Cardiac muscle cell (in vitro differentiated cells and primary cell): ENCODE measurements around the gene GPATCH3. TPM values are rescaled to one million over a fixed set of nuclear protein-coding genes. Genes with fewer than 3 reads are reported as not detected.
A peak's percentile ranks its signal among the peaks of the same experiment; 100 is the strongest.

ENCODE experiments used
- DNase-seq, 2 donors: peaks; one replicate each; pipeline versions ENCODE4 v3.0.0 to v3.0.0-alpha.2; 2010 to 2017; ENCODE audit warnings: low read depth in 1 of 2, low spot score in 1 of 2
- H3K27ac ChIP-seq: fragments of 200-600 bp; sonication (generic); 2 replicates; pipeline ENCODE4 v1.5.1; 2016
- H3K27me3 ChIP-seq: fragments of 200-600 bp; sonication (generic); 2 replicates; pipeline ENCODE4 v1.6.0; 2016; ENCODE audit warnings: control low read depth
- H3K36me3 ChIP-seq: fragments of 200-600 bp; sonication (generic); 2 replicates; pipeline ENCODE4 v1.5.1; 2016; ENCODE audit warnings: control low read depth
- H3K4me1 ChIP-seq: fragments of 200-600 bp; sonication (generic); 2 replicates; pipeline ENCODE4 v1.8.1; 2017; ENCODE audit warnings: low read depth, mild to moderate bottlenecking, mixed run types
- H3K4me3 ChIP-seq: fragments of 200-600 bp; sonication (generic); 2 replicates; pipeline ENCODE4 v1.5.1; 2016; ENCODE audit warnings: mild to moderate bottlenecking
- H3K9me3 ChIP-seq: fragments of 200-600 bp; sonication (generic); 2 replicates; pipeline ENCODE4 v1.5.1; 2017; ENCODE audit warnings: low read depth, mild to moderate bottlenecking, control low read depth
- polyA plus RNA-seq: library from polyadenylated mRNA; unstranded; fragments of >200 nt; fragmentation: Nextera tagmentation; extraction: Ambion mirVana; gene quantifications from 2 replicates; pipeline ENCODE4 v1.2.1, GENCODE V29; 2016
- total RNA-seq: library from RNA; depleted of rRNA; stranded (reverse); fragments of >200 nt; gene quantifications from 2 replicates; pipeline ENCODE4 v1.2.3, GENCODE V29; 2016
- TF ChIP-seq, protein P1 (sequence below): IDR thresholded peaks from 2 replicates; pipeline ENCODE4 v1.5.1; 2012; ENCODE audit warnings: low read depth, mild to moderate bottlenecking, low read length

The GPATCH3 gene
- total and polyA plus RNA-seq, 2 experiments from 2014 or later = 16.1 TPM

DNA sequence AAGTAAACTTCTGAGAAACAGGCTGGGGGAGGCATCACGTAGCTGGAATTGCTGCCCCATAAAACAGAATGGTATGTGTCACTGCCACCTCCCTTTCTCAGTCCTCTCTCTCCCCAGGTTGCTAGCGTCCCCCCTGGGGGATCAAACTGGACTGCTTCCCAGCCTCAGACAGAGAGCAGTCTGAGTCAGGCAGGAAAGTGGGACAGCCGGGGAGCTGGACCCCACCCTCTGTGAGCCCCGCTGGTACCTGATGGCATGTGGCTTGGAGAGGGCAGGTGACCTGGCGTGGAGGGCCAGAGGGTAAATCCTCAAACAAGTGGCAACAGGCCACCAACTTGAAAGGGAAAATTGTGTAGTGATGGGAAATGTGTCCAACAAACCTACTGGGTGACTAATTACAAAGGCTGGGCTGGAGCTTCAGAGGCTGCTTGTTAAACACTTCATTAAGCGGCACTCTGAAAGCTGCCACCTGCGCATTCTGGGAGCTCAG lies 38.3 kb downstream of the GPATCH3 start:
- TF ChIP-seq, protein P1, sequence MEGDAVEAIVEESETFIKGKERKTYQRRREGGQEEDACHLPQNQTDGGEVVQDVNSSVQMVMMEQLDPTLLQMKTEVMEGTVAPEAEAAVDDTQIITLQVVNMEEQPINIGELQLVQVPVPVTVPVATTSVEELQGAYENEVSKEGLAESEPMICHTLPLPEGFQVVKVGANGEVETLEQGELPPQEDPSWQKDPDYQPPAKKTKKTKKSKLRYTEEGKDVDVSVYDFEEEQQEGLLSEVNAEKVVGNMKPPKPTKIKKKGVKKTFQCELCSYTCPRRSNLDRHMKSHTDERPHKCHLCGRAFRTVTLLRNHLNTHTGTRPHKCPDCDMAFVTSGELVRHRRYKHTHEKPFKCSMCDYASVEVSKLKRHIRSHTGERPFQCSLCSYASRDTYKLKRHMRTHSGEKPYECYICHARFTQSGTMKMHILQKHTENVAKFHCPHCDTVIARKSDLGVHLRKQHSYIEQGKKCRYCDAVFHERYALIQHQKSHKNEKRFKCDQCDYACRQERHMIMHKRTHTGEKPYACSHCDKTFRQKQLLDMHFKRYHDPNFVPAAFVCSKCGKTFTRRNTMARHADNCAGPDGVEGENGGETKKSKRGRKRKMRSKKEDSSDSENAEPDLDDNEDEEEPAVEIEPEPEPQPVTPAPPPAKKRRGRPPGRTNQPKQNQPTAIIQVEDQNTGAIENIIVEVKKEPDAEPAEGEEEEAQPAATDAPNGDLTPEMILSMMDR = no peak
- no peaks in the 10 kb centered on the region for H3K36me3 ChIP-seq
- H3K4me1 ChIP-seq = no peaks in the 10 kb centered on the region
- H3K27ac ChIP-seq = no peak overlapping the region
- H3K4me3 ChIP-seq = no peak overlapping the region
- DNase-seq = no peak
- no peaks in the 10 kb centered on the region for H3K9me3 ChIP-seq
- no peaks in the 10 kb centered on the region for H3K27me3 ChIP-seq

GRCh38 chr1:26861286-26861701 lies 39.0 kb downstream of the GPATCH3 start:
- H3K27ac ChIP-seq = no peak overlapping the region
- no peaks in the 10 kb centered on the region for H3K36me3 ChIP-seq
- no peak for DNase-seq

GRCh38 chr1:26858891-26859640 lies 41.2 kb downstream of the GPATCH3 start:
- H3K4me1 ChIP-seq = peaks cover 5% of the 10 kb centered on the region
- H3K27ac ChIP-seq = no peak overlapping the region
- no peak overlapping the region for H3K4me3 ChIP-seq
- no peaks in the 10 kb centered on the region for H3K36me3 ChIP-seq
- TF ChIP-seq, protein P1 = no peak
- H3K27me3 ChIP-seq = no peaks in the 10 kb centered on the region
- DNase-seq = no peak
- H3K9me3 ChIP-seq = no peaks in the 10 kb centered on the region

More at GRCh38 chr1:26861286-26861701, 39.0 kb downstream of the GPATCH3 start:
- no peaks in the 10 kb centered on the region for H3K9me3 ChIP-seq
- no peaks in the 10 kb centered on the region for H3K4me1 ChIP-seq
- TF ChIP-seq, protein P1 = peak; percentile 18
- no peaks in the 10 kb centered on the region for H3K27me3 ChIP-seq
- no peak overlapping the region for H3K4me3 ChIP-seq

- peaks cover 6% of the 10 kb centered on the region for H3K36me3 ChIP-seq
- H3K4me1 ChIP-seq = peaks cover 5% of the 10 kb centered on the region
- H3K9me3 ChIP-seq = no peaks in the 10 kb centered on the region
- no peak for DNase-seq
- no peak overlapping the region for H3K4me3 ChIP-seq
- H3K27me3 ChIP-seq = no peaks in the 10 kb centered on the region
- H3K27ac ChIP-seq = no peak overlapping the region
- TF ChIP-seq, protein P1 = no peak
These were observed 42.1 kb downstream of the GPATCH3 start for GRCh38 chr1:26858160-26858559.

DNA sequence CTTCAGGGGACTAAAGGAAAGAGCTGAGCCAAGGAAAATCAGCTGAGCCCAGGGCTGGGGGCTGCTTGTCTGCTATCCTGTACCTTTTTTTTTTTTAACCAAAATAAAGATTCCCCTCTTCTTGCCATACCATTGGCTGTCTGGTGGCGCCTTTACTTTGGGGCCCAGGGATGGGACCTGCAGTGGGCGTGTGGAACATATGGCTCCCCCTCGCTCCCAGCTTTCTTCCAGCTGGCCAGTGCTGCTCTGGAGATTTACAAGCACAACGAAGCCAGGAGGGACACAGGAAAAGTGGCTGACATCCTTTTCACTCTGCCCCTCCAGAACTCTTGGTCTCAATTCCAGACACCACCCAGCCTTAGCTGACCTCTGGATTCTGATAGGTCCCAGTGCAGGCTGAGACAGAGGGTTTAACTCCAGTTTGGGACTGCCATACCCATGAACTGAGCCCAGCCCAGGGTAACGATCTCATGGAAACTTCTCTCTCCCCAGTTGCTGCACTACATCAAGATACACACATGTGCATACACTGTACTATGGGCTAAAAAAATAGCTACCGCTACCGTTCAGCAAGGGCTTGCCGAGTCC lies 42.7 kb downstream of the GPATCH3 start:
- no peak for DNase-seq
- no peak overlapping the region for H3K27ac ChIP-seq
- TF ChIP-seq, protein P1 = no peak
- H3K27me3 ChIP-seq = no peaks in the 10 kb centered on the region
- H3K4me1 ChIP-seq = peaks cover 5% of the 10 kb centered on the region
- H3K36me3 ChIP-seq = peaks cover 6% of the 10 kb centered on the region
- no peak overlapping the region for H3K4me3 ChIP-seq
- no peaks in the 10 kb centered on the region for H3K9me3 ChIP-seq
